Measurements from ENCODE around the gene VDR.

The VDR gene

DNA sequence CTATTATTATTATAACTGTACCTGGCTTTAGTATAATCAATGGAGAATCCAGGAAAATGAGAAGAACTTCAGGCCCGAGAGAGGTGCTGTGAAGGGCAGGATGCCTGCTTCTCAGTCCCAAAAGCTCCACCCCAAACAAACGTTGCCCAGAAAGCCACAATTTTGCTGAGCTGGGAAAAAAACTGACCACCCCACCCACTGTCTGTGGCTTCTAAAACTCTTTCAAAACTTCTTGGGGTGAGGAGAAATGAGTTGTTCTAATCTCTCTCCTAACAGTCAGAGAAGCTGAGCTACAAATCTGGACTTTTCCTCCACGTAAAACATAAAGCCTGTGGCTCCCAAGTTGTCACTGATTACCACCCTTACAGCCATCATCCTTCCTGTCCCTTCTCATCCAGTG is 13.4 kb downstream of the VDR start:
- Histone ChIP-seq H3K27me3 (replicated peaks; ENCODE audit: insufficient read depth, low read length) (no peaks in the 10 kb centered on the region), H3K9me3 (replicated peaks; ENCODE audit: insufficient read depth, low read length) (no peaks in the 10 kb centered on the region), H3F3A (ENCODE audit: insufficient read depth, low read length) (peaks cover 41% of the 10 kb centered on the region), H3K9me2 (replicated peaks; ENCODE audit: insufficient read depth, low read length) (no peaks in the 10 kb centered on the region), H3K4me2 (ENCODE audit: low read depth, low read length) (peak overlapping the region; percentile 77), H4K20me1 (ENCODE audit: insufficient read depth, low read length) (no peaks in the 10 kb centered on the region), H3K27ac (ENCODE audit: low read length) (peak overlapping the region; percentile 93), H3K4me1 (ENCODE audit: low read length) (peaks cover 74% of the 10 kb centered on the region), H3K9ac (ENCODE audit: low read length) (peak overlapping the region; percentile 37; the same call in 1 of the 2 replicates), H2AFZ (ENCODE audit: low read length) (no peak overlapping the region), H3K79me2 (ENCODE audit: low read length) (peaks cover 89% of the 10 kb centered on the region), H3K4me3 (ENCODE audit: low read length) (no peak overlapping the region), H3K36me3 (replicated peaks; ENCODE audit: insufficient read depth, low read length) (no peaks in the 10 kb centered on the region)
- TF ChIP-seq EZH2phosphoT487 (IDR thresholded peaks at IDR 0.05; ENCODE audit: low read length) (no peak), EZH2 (optimal IDR thresholded peaks at IDR 0.05; ENCODE audit: low read depth, low read length) (no peak)
- TF ChIP-seq, protein P1, sequence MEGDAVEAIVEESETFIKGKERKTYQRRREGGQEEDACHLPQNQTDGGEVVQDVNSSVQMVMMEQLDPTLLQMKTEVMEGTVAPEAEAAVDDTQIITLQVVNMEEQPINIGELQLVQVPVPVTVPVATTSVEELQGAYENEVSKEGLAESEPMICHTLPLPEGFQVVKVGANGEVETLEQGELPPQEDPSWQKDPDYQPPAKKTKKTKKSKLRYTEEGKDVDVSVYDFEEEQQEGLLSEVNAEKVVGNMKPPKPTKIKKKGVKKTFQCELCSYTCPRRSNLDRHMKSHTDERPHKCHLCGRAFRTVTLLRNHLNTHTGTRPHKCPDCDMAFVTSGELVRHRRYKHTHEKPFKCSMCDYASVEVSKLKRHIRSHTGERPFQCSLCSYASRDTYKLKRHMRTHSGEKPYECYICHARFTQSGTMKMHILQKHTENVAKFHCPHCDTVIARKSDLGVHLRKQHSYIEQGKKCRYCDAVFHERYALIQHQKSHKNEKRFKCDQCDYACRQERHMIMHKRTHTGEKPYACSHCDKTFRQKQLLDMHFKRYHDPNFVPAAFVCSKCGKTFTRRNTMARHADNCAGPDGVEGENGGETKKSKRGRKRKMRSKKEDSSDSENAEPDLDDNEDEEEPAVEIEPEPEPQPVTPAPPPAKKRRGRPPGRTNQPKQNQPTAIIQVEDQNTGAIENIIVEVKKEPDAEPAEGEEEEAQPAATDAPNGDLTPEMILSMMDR (IDR thresholded peaks at IDR 0.05; ENCODE audit: low read length): no peak
- DNase-seq: peak; percentile 84

DNA sequence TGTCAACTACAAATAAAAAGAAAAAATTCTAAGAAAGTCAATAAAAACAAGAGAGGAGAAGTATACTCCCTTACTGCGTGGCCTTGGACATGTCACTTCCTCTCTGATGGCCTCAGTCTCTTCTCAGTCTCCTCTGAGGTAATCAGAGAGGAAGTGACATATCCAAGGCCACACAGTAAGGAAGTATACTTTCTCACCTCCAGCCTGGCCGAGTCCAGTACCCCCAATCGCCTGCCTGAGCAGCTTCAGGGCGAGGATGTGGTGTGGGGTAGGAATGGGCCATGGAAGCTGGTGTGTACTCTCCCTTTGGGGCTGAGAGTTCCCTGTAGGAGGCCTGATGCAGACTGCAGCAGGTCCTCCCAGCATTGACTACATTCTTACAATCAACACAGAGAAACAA is 15.8 kb downstream of the VDR start:
- no peak overlapping the region for H3K27ac ChIP-seq (ENCODE audit: low read length)
- no peaks in the 10 kb centered on the region for H4K20me1 ChIP-seq (ENCODE audit: insufficient read depth, low read length)
- no peak overlapping the region for H2AFZ ChIP-seq (ENCODE audit: low read length)
- H3K79me2 ChIP-seq (ENCODE audit: low read length): peaks cover 89% of the 10 kb centered on the region
- H3K27me3 ChIP-seq (replicated peaks; ENCODE audit: insufficient read depth, low read length): no peaks in the 10 kb centered on the region
- no peaks in the 10 kb centered on the region for H3K36me3 ChIP-seq (replicated peaks; ENCODE audit: insufficient read depth, low read length)
- H3K4me2 ChIP-seq (ENCODE audit: low read depth, low read length): no peak overlapping the region
- H3K9me3 ChIP-seq (replicated peaks; ENCODE audit: insufficient read depth, low read length): no peaks in the 10 kb centered on the region
- TF ChIP-seq, protein P1 (IDR thresholded peaks at IDR 0.05; ENCODE audit: low read length): no peak
- TF ChIP-seq EZH2phosphoT487 (IDR thresholded peaks at IDR 0.05; ENCODE audit: low read length) (no peak), EZH2 (optimal IDR thresholded peaks at IDR 0.05; ENCODE audit: low read depth, low read length) (no peak)
- no peak overlapping the region for H3K9ac ChIP-seq (ENCODE audit: low read length)
- H3K9me2 ChIP-seq (replicated peaks; ENCODE audit: insufficient read depth, low read length): no peaks in the 10 kb centered on the region
- DNase-seq: no peak
- H3K4me3 ChIP-seq (ENCODE audit: low read length): no peak overlapping the region
- H3K4me1 ChIP-seq (ENCODE audit: low read length): peaks cover 74% of the 10 kb centered on the region
- H3F3A ChIP-seq (ENCODE audit: insufficient read depth, low read length): peaks cover 27% of the 10 kb centered on the region

DNA sequence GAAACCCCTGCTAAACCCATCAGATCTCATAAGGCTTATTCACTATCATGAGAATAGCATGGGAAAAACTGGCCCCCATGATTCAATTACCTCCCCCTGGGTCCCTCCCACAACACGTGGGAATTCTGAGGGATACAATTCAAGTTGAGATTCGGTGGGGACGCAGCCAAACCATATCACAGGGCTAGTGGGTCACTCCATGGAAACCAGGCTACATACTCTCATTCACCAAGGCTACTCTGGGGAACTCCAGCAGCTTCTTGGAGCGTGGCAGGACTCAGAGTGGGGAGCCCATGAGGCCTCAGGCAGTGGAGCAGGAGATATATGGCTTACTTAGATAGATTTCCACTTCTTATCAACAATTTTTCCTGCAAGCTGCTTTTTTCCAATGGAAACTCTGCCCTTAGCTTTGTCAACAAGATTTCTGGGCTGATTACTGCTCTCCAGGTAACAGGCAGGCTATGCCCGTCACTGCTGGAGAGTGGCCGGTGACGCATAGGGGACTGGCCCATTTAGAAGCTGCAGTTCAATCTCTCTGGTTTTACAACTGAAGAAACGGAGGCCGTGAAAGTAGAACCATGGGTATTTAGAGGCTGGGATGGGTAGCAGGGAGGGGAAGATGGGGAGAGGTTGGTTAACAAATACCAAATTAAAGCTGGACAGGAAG is 16.5 kb downstream of the VDR start:
- TF ChIP-seq EZH2 (optimal IDR thresholded peaks at IDR 0.05; ENCODE audit: low read depth, low read length) (no peak), EZH2phosphoT487 (IDR thresholded peaks at IDR 0.05; ENCODE audit: low read length) (no peak)
- TF ChIP-seq, protein P1 (IDR thresholded peaks at IDR 0.05; ENCODE audit: low read length): no peak
- DNase-seq: no peak
- H3K9me3 ChIP-seq (replicated peaks; ENCODE audit: insufficient read depth, low read length): no peaks in the 10 kb centered on the region
- no peak overlapping the region for H3K4me2 ChIP-seq (ENCODE audit: low read depth, low read length)
- no peaks in the 10 kb centered on the region for H4K20me1 ChIP-seq (ENCODE audit: insufficient read depth, low read length)
- H2AFZ ChIP-seq (ENCODE audit: low read length): no peak overlapping the region
- H3K9ac ChIP-seq (ENCODE audit: low read length): no peak overlapping the region
- no peaks in the 10 kb centered on the region for H3K27me3 ChIP-seq (replicated peaks; ENCODE audit: insufficient read depth, low read length)
- H3K4me1 ChIP-seq (ENCODE audit: low read length): peaks cover 74% of the 10 kb centered on the region
- no peaks in the 10 kb centered on the region for H3K36me3 ChIP-seq (replicated peaks; ENCODE audit: insufficient read depth, low read length)
- peaks cover 90% of the 10 kb centered on the region for H3K79me2 ChIP-seq (ENCODE audit: low read length)
- H3K9me2 ChIP-seq (replicated peaks; ENCODE audit: insufficient read depth, low read length): no peaks in the 10 kb centered on the region
- H3K4me3 ChIP-seq (ENCODE audit: low read length): no peak overlapping the region
- H3K27ac ChIP-seq (ENCODE audit: low read length): no peak overlapping the region
- peaks cover 23% of the 10 kb centered on the region for H3F3A ChIP-seq (ENCODE audit: insufficient read depth, low read length)
